HG03378 (cell line): ENCODE results near the gene FAS.

Experiments
- ATAC-seq: cut with Tn5 transposase; IDR thresholded peaks from one replicate; pipeline ENCODE4 v1.9.1; 2021; ENCODE audit warnings: mild to moderate bottlenecking, moderate library complexity; ENCODE audit not compliant: unreplicated experiment

FAS gene

GRCh38 chr10:89032141-89032891, 41.7 kb downstream of the FAS start:
- ATAC-seq, result peak; percentile 45

DNA sequence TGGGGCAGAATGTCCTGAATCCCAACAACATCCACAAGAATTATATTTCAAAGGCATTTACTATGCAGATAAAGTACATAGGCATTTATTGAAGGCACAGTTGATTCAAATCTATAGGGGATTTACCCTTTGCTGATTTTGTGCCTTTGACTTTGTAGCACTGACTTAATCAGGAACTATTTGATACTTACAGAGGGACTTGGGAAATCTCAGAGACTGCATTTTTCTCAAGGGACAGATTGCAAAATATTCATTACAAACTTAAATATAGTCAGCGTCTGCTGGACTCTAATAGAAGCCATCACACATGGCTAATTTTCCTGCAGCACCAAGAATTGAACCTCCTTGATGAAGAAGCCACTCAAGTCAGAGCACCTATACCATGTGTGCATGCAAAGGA, 44.9 kb downstream of the FAS start:
- ATAC-seq, result no peak

DNA sequence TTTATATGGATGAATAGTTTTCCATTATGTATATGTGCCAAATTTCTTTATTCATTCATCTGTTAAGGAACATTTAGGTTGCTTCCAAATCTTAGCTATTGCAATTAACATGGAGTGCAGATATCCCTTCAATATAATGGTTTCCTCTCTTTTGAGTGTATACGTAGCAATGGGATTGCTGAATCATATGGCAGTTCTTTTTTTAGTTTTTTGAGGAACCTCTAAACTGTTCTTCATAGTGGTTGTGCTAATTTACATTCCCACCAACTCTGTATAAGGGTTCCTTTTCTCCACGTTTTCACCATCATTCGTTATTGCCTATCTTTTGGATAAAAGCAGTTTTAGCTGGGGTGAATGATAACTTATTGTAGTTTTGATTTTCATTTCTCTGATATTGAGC, 46.5 kb downstream of the FAS start:
- no peak for ATAC-seq

- no peak for ATAC-seq
Observed at GRCh38 chr10:89042562-89042961, 52.0 kb downstream of the FAS start.

DNA sequence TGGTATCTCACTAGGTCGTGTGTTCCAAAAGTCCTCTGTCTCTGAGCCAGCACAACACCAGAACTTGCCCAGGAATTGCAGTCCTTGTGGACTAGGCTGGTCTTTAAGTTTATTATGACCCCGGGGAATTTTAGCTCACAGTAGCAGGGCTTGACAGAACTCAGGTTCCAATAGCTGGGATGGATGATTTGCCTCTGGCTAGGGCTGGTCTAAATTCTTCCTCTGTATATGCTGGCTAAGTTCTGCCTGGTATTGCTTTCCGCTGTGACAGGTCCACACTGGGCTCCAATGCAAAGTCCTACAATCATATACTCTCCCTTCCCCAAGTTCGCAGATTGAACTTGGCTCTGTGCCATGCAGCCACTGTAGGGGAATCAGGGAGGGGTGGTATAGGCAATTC, 52.5 kb downstream of the FAS start:
- no peak for ATAC-seq

DNA sequence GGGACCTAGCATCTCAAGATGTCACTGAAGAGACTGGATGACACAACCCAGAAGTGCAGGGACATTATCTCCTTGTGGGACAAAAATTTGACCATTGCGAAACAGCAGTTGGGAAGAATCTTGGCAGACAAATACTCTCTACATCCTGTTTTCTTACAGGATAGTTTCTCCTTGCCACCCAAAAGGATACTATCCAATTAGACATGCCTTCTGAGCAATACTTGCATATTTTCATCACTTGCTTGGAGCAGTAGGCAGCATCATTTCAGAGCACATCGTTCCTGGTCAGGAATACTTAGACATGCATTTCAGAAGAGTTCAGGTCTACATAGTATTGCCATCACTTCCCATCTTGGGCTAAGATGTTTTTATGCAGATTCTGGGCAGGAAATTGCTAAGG, 56.8 kb downstream of the FAS start:
- no peak for ATAC-seq

DNA sequence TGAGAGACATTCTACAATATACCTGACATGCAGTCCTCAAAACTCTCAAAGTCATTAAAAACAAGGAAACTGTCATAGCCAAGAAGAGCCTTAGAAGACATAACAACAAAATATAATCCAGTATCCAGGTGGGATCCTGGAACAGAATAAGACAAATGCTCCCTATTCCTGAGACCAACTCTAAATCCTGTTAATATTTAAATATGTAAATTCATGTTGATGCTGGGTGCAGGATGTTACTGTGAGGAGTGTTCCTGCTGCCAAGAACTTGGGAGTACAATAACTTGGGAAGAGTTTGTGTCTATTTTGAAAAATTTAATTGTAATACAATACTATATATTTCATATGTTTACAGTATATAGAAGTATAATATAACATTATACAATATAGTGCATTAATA, 61.0 kb downstream of the FAS start:
- ATAC-seq, result no peak

- ATAC-seq, result no peak
Observed at GRCh38 chr10:89053555-89053954, 63.0 kb downstream of the FAS start.

DNA sequence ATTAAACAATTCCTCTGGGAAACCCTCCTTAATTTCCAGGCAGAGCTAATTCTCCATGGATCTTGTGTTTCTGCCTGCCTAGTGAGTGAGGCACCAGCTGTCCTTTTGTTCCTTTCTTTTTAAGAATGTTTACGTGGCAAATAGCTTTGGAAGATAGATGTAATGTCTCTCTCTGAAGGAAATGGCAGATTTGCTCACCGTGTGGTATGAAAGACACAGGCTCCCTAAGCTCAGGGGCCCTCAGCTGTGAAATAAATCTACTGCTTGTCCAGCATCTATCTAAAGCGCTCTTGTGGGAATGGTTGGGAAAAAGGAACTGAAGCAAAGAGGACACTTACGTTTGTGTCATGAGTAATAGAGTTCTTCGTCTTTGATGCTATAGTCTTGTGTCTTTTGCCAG, 64.6 kb downstream of the FAS start:
- no peak for ATAC-seq

DNA sequence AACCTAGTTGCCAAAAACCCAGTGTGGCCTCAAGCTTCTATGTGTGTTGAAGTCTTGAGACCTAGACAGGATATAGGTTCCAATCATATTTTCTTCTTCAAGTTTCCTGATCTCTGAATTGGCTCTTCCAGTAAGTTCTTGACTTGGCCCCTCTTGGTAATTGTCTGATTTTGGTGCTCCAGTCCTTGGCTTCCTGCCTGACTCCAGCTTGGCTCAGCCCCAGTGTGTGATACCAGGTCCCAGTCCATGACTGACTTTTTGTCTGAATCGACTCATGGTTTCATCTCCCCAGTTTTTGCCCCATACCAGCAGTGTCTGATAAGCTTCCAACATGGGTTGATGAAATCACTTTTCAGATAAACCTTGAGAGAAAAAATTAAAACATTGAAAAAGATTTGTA, 72.3 kb downstream of the FAS start:
- ATAC-seq, result no peak

GRCh38 chr10:89063465-89063864, 72.9 kb downstream of the FAS start:
- no peak for ATAC-seq

- ATAC-seq, result no peak
Observed at GRCh38 chr10:89064748-89065147, 74.2 kb downstream of the FAS start.
